CD4-positive, alpha-beta memory T cell (primary cell): ENCODE data around the gene KLC1. TPM values are rescaled to one million over a fixed set of nuclear protein-coding genes. Genes with fewer than 3 reads are reported as not detected.
A peak's percentile ranks its signal among the peaks of the same experiment; 100 is the strongest.

Experiments
- CTCF ChIA-PET: fragments of 350-600 bp; sonication (Branson Sonifier 250); formaldehyde crosslinking; loops from one replicate; lab custom pipeline; 2021; ENCODE audit warnings: inconsistent platforms; ENCODE audit not compliant: partially characterized antibody; lab: Charles Lee
- POLR2A ChIA-PET: fragments of 350-600 bp; sonication (Branson Sonifier 250); formaldehyde crosslinking; loops from one replicate; lab custom pipeline; 2021; ENCODE audit not compliant: partially characterized antibody; lab: Charles Lee
- DNase-seq, 5 donors: peaks; one replicate each; pipeline versions ENCODE4 v3.0.0 to v3.0.0-alpha.2; 2020 to 2022; ENCODE audit warnings: mixed read lengths in 1 of 5
- H3K27ac ChIP-seq: one replicate; pipeline ENCODE4 v1.7.0; 2013; ENCODE audit warnings: low read depth, low read length
- H3K27me3 ChIP-seq: 2 replicates; pipeline ENCODE4 v1.7.0; 2013; ENCODE audit warnings: mild to moderate bottlenecking, low read length, moderate library complexity; ENCODE audit not compliant: insufficient read depth
- H3K36me3 ChIP-seq: 2 replicates; pipeline ENCODE4 v1.7.0; 2013; ENCODE audit warnings: mild to moderate bottlenecking, low read length, moderate library complexity; ENCODE audit not compliant: insufficient read depth
- H3K4me1 ChIP-seq: 2 replicates; pipeline ENCODE4 v1.7.0; 2013; ENCODE audit warnings: mild to moderate bottlenecking, low read length, moderate library complexity; ENCODE audit not compliant: insufficient read depth
- H3K4me3 ChIP-seq, 2 donors: one replicate each; pipeline ENCODE4 v1.7.0; 2013; ENCODE audit warnings: low read length in 2 of 2, mild to moderate bottlenecking in 1 of 2
- H3K9me3 ChIP-seq, 2 donors: one replicate each; pipeline ENCODE4 v1.7.0; 2013; ENCODE audit warnings: low read length in 2 of 2, control low read depth in 1 of 2; ENCODE audit not compliant: control insufficient read depth in 1 of 2
- H3K27ac Mint-ChIP-seq, 7 donors: one replicate each; pipeline ENCODE4 v1.8.0; 2020 to 2021; ENCODE audit warnings: mixed read lengths in 7 of 7, mild to moderate bottlenecking in 6 of 7, inconsistent platforms in 3 of 7, moderate library complexity in 3 of 7
- H3K27me3 Mint-ChIP-seq, 2 donors: one replicate each; pipeline ENCODE4 v1.8.0; 2020 to 2021; ENCODE audit warnings: mixed read lengths in 2 of 2
- H3K36me3 Mint-ChIP-seq, 2 donors: one replicate each; pipeline ENCODE4 v1.8.0; 2020 to 2021; ENCODE audit warnings: mixed read lengths in 2 of 2, inconsistent platforms in 1 of 2, mild to moderate bottlenecking in 1 of 2
- H3K4me1 Mint-ChIP-seq, 4 donors: one replicate each; pipeline ENCODE4 v1.8.0; 2020 to 2021; ENCODE audit warnings: mixed read lengths in 4 of 4, mild to moderate bottlenecking in 1 of 4
- H3K4me3 Mint-ChIP-seq, 8 donors: one replicate each; pipeline ENCODE4 v1.8.0; 2020 to 2021; ENCODE audit warnings: mixed read lengths in 8 of 8, mild to moderate bottlenecking in 7 of 8, moderate library complexity in 6 of 8, inconsistent platforms in 3 of 8
- H3K9me3 Mint-ChIP-seq, 8 donors: one replicate each; pipeline ENCODE4 v1.8.0; 2020 to 2021; ENCODE audit warnings: mixed read lengths in 8 of 8, mild to moderate bottlenecking in 5 of 8, inconsistent platforms in 3 of 8, moderate library complexity in 1 of 8
- intact Hi-C: fragments of 100-400 bp; cut with micrococcal nuclease; formaldehyde crosslinking; loops from one replicate; pipeline ENCODE4 v1.15.1; 2023
- polyA plus RNA-seq, 2 donors: library from polyadenylated mRNA; unstranded; fragments of 300-500 nt; fragmentation: Illumina TruSeq; gene quantifications; one replicate each; pipeline ENCODE4 v1.2.3, GENCODE V29; 2021
- total RNA-seq, 2 experiments: library from RNA; stranded (reverse); gene quantifications; one replicate each; pipeline ENCODE4 v1.2.3, GENCODE V29; 2021

Gene KLC1
- total and polyA plus RNA-seq, 4 experiments from 2014 or later: 31.8 to 278 (median 165) TPM

DNA sequence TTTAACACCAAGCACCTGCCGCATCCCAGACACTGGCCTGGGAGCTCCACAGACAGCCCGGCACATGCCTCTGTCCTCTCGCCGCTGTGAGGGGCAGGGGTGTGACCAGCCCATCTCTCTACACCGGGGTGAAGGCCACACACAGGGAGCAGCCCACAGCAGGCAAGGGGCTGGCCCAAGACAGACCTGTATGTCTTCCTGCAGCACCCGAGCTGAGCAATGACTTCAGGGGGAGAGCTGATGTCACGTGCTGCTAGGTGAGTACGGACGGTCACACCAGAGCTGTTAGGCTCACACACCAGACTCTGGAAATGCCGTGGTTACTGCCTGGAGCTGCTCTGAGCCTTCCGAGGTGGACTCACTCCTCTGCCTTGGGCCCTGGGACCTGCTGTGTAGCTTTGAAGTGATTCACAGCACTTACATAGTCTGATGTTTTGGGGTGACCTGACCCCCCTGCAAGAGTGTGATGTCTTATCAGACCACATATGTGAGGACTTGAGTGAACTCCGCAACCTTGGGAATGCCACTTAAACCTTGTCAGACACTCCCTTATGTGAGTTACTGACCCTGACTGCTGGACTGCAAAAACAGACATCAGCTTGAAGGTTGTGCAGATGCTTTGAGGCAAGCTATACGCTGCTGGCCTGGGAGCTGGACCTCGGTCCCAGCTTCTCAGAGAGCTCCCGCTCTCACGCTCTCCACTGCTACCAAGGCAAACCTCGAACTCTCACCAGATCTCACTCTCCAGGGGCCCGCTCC lies 84.5 kb downstream of the KLC1 start:
- Mint-ChIP-seq H3K9me3 (peaks cover 0 to 6% (median 0%) of the 10 kb centered on the region in 8 donors), H3K27me3 (no peaks in the 10 kb centered on the region), H3K36me3 (peaks cover 0 to 3% of the 10 kb centered on the region in 2 donors), H3K27ac (peak overlapping the region in 4 of 7 donors; percentile 12 to 90 (median 66)), H3K4me1 (peaks cover 12 to 55% (median 31%) of the 10 kb centered on the region in 4 donors), H3K4me3 (peak overlapping the region in 7 of 8 donors; percentile 24 to 79 (median 67))
- Histone ChIP-seq H3K4me3 (no peak overlapping the region), H3K27ac (no peak overlapping the region), H3K4me1 (peaks cover 21% of the 10 kb centered on the region), H3K9me3 (no peaks in the 10 kb centered on the region), H3K36me3 (no peaks in the 10 kb centered on the region), H3K27me3 (no peaks in the 10 kb centered on the region)
- ChIA-PET POLR2A (interaction anchor here (1.5 kb wide), 1 partner anchor 9 kb away, joined by 4 read pairs; no protein-coding TSS in a partner anchor), CTCF (interaction anchor here (0.6 kb wide), 1 partner anchor 19 kb away, joined by 3 read pairs; no protein-coding TSS in a partner anchor)
- intact Hi-C loops: loop anchor here (2.0 kb wide), 1 partner anchor 133 kb away; the partner anchor contains the start of gene PPP1R13B
- peak in 1 of 5 donors; percentile 25 for DNase-seq

GRCh38 chr14:103714063-103714724 lies 85.2 kb downstream of the KLC1 start:
- Mint-ChIP-seq H3K36me3 (peaks cover 0 to 3% of the 10 kb centered on the region in 2 donors), H3K27me3 (no peaks in the 10 kb centered on the region), H3K4me1 (peaks cover 12 to 60% (median 33%) of the 10 kb centered on the region in 4 donors), H3K9me3 (peaks cover 0 to 2% (median 0%) of the 10 kb centered on the region in 8 donors), H3K27ac (peak overlapping the region in 5 of 7 donors; percentile 12 to 90 (median 78)), H3K4me3 (peak overlapping the region; percentile 64 to 94 (median 78))
- Histone ChIP-seq H3K36me3 (no peaks in the 10 kb centered on the region), H3K27ac (no peak overlapping the region), H3K27me3 (no peaks in the 10 kb centered on the region), H3K4me1 (peaks cover 21% of the 10 kb centered on the region), H3K4me3 (no peak overlapping the region), H3K9me3 (no peaks in the 10 kb centered on the region)
- intact Hi-C loops: loop anchor here (2.0 kb wide), 1 partner anchor 133 kb away; the partner anchor contains the start of gene PPP1R13B
- ChIA-PET CTCF (interaction anchor here (0.6 kb wide), 1 partner anchor 253 kb away, joined by 4 read pairs; no protein-coding TSS in a partner anchor), POLR2A (interaction anchor here (1.5 kb wide), 1 partner anchor 10 kb away, joined by 4 read pairs; no protein-coding TSS in a partner anchor)
- DNase-seq: no peak

DNA sequence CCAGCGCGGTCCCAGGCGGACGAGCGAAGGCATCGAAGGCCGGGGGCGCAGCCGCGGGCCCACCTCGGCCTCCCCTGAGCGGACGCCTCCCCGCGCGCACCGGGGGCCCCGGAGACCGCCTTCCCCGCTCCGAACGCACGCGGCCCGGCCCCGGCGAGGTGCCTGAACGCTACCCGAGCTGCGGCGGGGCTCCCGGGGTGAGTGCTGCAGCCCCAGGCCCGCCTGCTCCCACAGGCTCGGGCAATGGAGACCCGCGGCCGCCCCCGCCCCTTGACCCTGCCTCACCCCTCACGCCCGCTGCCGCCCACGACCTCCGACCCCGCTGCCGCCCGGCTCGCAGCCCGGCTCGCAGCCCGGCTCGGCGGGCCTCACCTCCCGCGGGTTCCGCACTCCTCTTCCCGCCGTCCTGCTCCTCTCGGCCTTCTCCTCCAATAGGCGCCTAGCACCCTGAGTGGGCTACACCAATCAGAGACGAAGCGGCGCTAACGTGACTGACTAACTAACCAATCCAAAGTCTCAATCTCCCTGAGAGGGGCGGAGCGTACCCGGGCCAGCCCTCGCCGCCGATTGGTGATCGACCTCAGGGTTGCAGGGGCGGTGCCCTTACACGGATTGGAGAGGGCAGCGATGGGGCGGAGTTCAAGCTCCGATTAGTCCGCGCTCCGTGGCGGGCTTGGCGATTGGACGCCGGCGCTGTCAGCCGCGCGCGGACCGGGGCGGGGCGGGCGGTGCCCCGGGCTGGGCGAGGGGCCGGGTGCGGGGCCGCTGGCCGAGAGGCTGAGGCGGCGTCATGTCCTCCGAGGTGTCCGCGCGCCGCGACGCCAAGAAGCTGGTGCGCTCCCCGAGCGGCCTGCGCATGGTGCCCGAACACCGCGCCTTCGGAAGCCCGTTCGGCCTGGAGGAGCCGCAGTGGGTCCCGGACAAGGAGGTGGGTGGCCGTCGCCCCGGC lies 86.3 kb downstream of the KLC1 start, which contains the start of the genes XRCC3 and ZFYVE21:
Gene XRCC3, minus strand, starts transcription at position 400 of the 949 bp plus-strand sequence. CDS start 4,364 bp downstream, outside the sequence.
Gene ZFYVE21, plus strand, starts transcription at position 759 of the 949 bp plus-strand sequence. Its CDS starts 32 bp downstream, at position 791.
- Mint-ChIP-seq H3K27ac (peak within 1 kb of the TSS; percentile 86 to 98 (median 93)), H3K4me3 (peak within 1 kb of the TSS; percentile 89 to 95 (median 93)), H3K9me3 (peaks cover 0 to 2% (median 0%) of the 10 kb centered on the region in 8 donors), H3K36me3 (peaks cover 0 to 3% of the 10 kb centered on the region in 2 donors), H3K27me3 (no peaks in the 10 kb centered on the region), H3K4me1 (peaks cover 17 to 72% (median 40%) of the 10 kb centered on the region in 4 donors)
- Histone ChIP-seq H3K4me3 (peak within 1 kb of the TSS; percentile 12 to 60), H3K36me3 (no peaks in the 10 kb centered on the region), H3K27me3 (no peaks in the 10 kb centered on the region), H3K27ac (peak within 1 kb of the TSS; percentile 49), H3K4me1 (peaks cover 21% of the 10 kb centered on the region), H3K9me3 (no peaks in the 10 kb centered on the region)
- intact Hi-C loops: loop anchor here (1.0 to 5.0 kb wide), 4 partner anchors 86 to 1307 kb away; partner anchors contain the start of genes BAG5, CDCA4, COA8 and KLC1
- peak; percentile 100 for DNase-seq
- POLR2A ChIA-PET: interaction anchor here (1.0 to 1.7 kb wide), 11 partner anchors 9 to 381 kb away, joined by 3 to 7 read pairs (median 4); partner anchors contain the start of genes BAG5, COA8 and EIF5
- CTCF ChIA-PET: no interaction called here

DNA sequence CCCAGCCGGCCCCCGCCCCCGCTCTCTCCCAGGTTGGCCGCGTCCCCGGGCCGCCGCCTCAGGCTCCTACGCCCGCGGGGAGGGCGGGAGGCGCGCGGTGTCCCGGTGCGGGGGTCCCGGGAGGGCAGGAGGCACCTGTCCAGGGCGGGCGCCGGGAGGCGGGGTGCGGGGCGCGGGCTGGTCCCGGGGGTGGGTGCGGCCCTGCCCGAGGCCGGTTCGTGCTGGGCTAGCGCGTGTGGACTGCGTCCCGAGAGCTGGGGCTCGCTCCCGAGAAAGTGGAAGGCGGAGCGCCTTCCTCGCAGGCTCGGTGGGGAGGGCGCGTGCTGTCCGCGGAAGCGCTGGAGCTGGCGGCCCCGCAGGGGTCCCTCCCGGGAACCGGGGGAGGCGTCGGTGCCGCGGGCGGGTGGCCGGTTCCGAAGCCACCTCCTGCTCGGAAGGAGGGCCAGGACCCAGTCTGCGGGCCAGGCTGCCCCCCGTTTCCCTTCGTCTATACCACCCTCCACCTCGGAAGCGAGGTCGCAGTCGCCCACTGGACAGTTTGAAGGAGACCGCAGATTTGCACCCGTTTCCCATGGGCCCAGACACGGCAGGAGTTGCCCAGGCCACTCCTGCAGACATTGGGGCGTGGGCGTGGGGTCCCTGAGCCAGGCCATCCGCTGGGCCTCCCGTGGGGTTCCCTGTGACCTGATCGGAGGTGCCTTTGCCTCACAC lies 87.2 kb downstream of the KLC1 start:
- POLR2A ChIA-PET: interaction anchor here (1.0 to 1.7 kb wide), 9 partner anchors 10 to 382 kb away, joined by 3 to 7 read pairs (median 4); partner anchors contain the start of genes BAG5, COA8 and EIF5

DNA sequence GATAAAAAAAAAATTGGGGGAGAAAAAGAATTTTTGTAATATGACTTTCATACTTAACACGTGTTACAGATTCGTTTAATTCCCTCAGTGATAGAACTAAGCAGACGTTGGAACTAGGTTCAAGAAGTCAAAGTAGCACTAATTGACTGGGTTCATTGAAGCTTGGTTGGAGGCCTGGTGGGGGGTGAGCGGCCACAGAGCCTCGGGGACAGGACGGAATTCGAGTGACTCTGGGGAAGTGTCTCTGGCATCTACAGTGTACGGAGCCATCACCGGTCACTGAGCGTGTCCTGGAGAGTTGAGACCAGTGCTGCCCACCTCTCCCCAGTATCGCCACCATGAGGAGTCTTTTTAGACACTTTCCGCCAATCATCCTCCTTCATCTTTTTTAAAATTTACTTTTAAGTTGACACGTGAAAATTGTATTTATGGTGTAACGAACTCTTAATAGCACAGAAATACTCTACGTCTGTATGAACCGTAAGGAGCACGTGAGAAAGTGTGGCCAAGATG lies 87.9 kb downstream of the KLC1 start:
- ChIA-PET CTCF (interaction anchor here (0.6 kb wide), 1 partner anchor 42 kb away, joined by 3 read pairs; no protein-coding TSS in a partner anchor), POLR2A (no interaction called here)
- H3K4me3 Mint-ChIP-seq: peak overlapping the region; percentile 78 to 84 (median 80)
- no peak for DNase-seq
- intact Hi-C loops: loop anchor here (5.0 kb wide), 1 partner anchor 1305 kb away; the partner anchor contains the start of gene CDCA4
- H3K4me1 Mint-ChIP-seq: peaks cover 17 to 74% (median 36%) of the 10 kb centered on the region in 4 donors
- H3K27ac ChIP-seq: no peak overlapping the region
- H3K36me3 Mint-ChIP-seq: peaks cover 0 to 3% of the 10 kb centered on the region in 2 donors
- H3K27me3 ChIP-seq: no peaks in the 10 kb centered on the region
- peak overlapping the region in 1 of 2 donors; percentile 49 for H3K4me3 ChIP-seq
- peaks cover 21% of the 10 kb centered on the region for H3K4me1 ChIP-seq
- H3K9me3 ChIP-seq: no peaks in the 10 kb centered on the region
- H3K27ac Mint-ChIP-seq: peak overlapping the region in 3 of 7 donors; percentile 48 to 64 (median 57)
- H3K9me3 Mint-ChIP-seq: no peaks in the 10 kb centered on the region
- H3K27me3 Mint-ChIP-seq: no peaks in the 10 kb centered on the region
- no peaks in the 10 kb centered on the region for H3K36me3 ChIP-seq

More for the DNA sequence above, 87.2 kb downstream of the KLC1 start:
- CTCF ChIA-PET: no interaction called here
- intact Hi-C loops: loop anchor here (5.0 kb wide), 1 partner anchor 1306 kb away; the partner anchor contains the start of gene CDCA4
- H3K27me3 Mint-ChIP-seq: no peaks in the 10 kb centered on the region
- Histone ChIP-seq H3K27me3 (no peaks in the 10 kb centered on the region), H3K36me3 (no peaks in the 10 kb centered on the region), H3K9me3 (no peaks in the 10 kb centered on the region), H3K4me1 (peaks cover 21% of the 10 kb centered on the region), H3K4me3 (peak overlapping the region in 1 of 2 donors; percentile 49), H3K27ac (no peak overlapping the region)
- H3K9me3 Mint-ChIP-seq: no peaks in the 10 kb centered on the region
- peak overlapping the region; percentile 78 to 84 (median 80) for H3K4me3 Mint-ChIP-seq
- H3K36me3 Mint-ChIP-seq: peaks cover 0 to 3% of the 10 kb centered on the region in 2 donors
- peak overlapping the region in 2 of 7 donors; percentile 8 to 64 for H3K27ac Mint-ChIP-seq
- no peak for DNase-seq
- H3K4me1 Mint-ChIP-seq: peaks cover 17 to 70% (median 36%) of the 10 kb centered on the region in 4 donors
